ENCODE results near the gene CETN1. TPM values are rescaled to one million over a fixed set of nuclear protein-coding genes. Genes with fewer than 3 reads are reported as not detected.

The CETN1 gene
- total and polyA plus RNA-seq, 2 donors (not counting 1 experiment from before 2014, with no cell fraction given), result not detected

DNA sequence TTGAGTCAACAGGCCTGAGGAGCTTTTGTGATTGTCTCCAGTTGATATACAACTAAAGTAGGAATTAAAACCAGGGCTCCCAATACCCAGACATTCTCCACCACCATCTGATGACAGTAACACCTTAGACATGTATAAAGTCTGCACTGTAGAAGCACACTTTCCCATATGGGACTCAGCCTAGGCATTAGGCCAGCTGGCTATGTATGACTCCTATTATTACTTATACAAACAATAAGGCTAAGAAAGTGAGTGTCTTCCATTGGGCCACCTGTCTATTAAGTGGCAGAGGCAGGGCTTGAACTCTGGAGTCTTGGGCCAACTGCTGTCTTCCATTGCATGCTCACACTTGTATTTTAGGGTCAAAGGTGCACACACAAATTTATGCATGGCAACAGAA, 47.5 kb upstream of the CETN1 start:
- intact Hi-C loops (cut with micrococcal nuclease), result no loop called here
- peaks cover 4% of the 10 kb centered on the region for H3K27me3 Mint-ChIP-seq
- Histone ChIP-seq H3K27me3 (replicated peaks in 1 of 4; ENCODE audit: control extremely low read depth in 1 of 4, control insufficient read depth in 3 of 4, insufficient read depth in 4 of 4, low read length in 3 of 4) (no peaks in the 10 kb centered on the region), H3K4me1 (ENCODE audit: control insufficient read depth in 2 of 2, insufficient read depth in 2 of 2, low read length in 2 of 2) (no peaks in the 10 kb centered on the region), H4K20me1 (ENCODE audit: control insufficient read depth, insufficient read depth, low read length, poor library complexity, severe bottlenecking) (no peaks in the 10 kb centered on the region), H3K4me2 (replicated peaks; ENCODE audit: low read depth, low read length, poor library complexity, severe bottlenecking) (no peak overlapping the region), H3K9me3 (ENCODE audit: control extremely low read depth in 1 of 3, control insufficient read depth in 2 of 3, insufficient read depth in 1 of 3, low read length in 2 of 3) (no peaks in the 10 kb centered on the region), H2AFZ (ENCODE audit: insufficient read depth, low read depth, low read length, poor library complexity, severe bottlenecking) (no peak overlapping the region), H3K27ac (ENCODE audit: low read length in 2 of 2) (no peak overlapping the region), H3K36me3 (replicated peaks in 1 of 2; ENCODE audit: control extremely low read depth in 1 of 2, control insufficient read depth in 1 of 2, extremely low read depth in 1 of 2, insufficient read depth in 2 of 2, low read length in 1 of 2) (no peaks in the 10 kb centered on the region), H3K4me3 (ENCODE audit: control extremely low read depth in 1 of 5, extremely low read depth in 1 of 5, insufficient read depth in 1 of 5, low read depth in 2 of 5, low read length in 4 of 5) (no peak overlapping the region), H3K9ac (ENCODE audit: low read length) (no peak overlapping the region), H3K79me2 (ENCODE audit: control insufficient read depth, insufficient read depth, low read length) (no peaks in the 10 kb centered on the region)
- ATAC-seq (ENCODE audit: low read depth) (no peak), DNase-seq (no peak)
- H3K4me3 Mint-ChIP-seq, result no peak overlapping the region
- no peaks in the 10 kb centered on the region for H3K9me3 Mint-ChIP-seq (ENCODE audit: insufficient read depth)
- H3K4me1 Mint-ChIP-seq, result no peaks in the 10 kb centered on the region
- no peak for TF ChIP-seq CTCF (IDR thresholded peaks at IDR 0.05)
- no peak for TF ChIP-seq EZH2 (IDR thresholded peaks at IDR 0.05; ENCODE audit: borderline replicate concordance, insufficient read depth, low read depth, low read length, poor library complexity, severe bottlenecking)
- POLR2A ChIA-PET, result no interaction called here
- CTCF ChIA-PET, result no interaction called here
- no peak overlapping the region for H3K27ac Mint-ChIP-seq

GRCh38 chr18:533995-534601, 46.1 kb upstream of the CETN1 start:
- POLR2A ChIA-PET, result no interaction called here
- WGBS (ENCODE audit: insufficient coverage), result no CpG with 5 or more reads among the region's 6 CpGs
- ATAC-seq (ENCODE audit: low read depth), result no peak

More at GRCh38 chr18:533995-534601, 46.1 kb upstream of the CETN1 start:
- intact Hi-C loops (cut with micrococcal nuclease), result no loop called here
- Histone ChIP-seq H3K27ac (ENCODE audit: low read length in 2 of 2) (no peak overlapping the region), H3K4me2 (replicated peaks; ENCODE audit: low read depth, low read length, poor library complexity, severe bottlenecking) (no peak overlapping the region), H3K79me2 (ENCODE audit: control insufficient read depth, insufficient read depth, low read length) (no peaks in the 10 kb centered on the region), H4K20me1 (ENCODE audit: control insufficient read depth, insufficient read depth, low read length, poor library complexity, severe bottlenecking) (no peaks in the 10 kb centered on the region), H3K9ac (ENCODE audit: low read length) (no peak overlapping the region), H3K4me3 (ENCODE audit: control extremely low read depth in 1 of 5, extremely low read depth in 1 of 5, insufficient read depth in 1 of 5, low read depth in 2 of 5, low read length in 4 of 5) (no peak overlapping the region), H3K4me1 (ENCODE audit: control insufficient read depth in 2 of 2, insufficient read depth in 2 of 2, low read length in 2 of 2) (no peaks in the 10 kb centered on the region), H3K27me3 (replicated peaks in 1 of 4; ENCODE audit: control extremely low read depth in 1 of 4, control insufficient read depth in 3 of 4, insufficient read depth in 4 of 4, low read length in 3 of 4) (no peaks in the 10 kb centered on the region), H3K9me3 (ENCODE audit: control extremely low read depth in 1 of 3, control insufficient read depth in 2 of 3, insufficient read depth in 1 of 3, low read length in 2 of 3) (no peaks in the 10 kb centered on the region), H3K36me3 (replicated peaks in 1 of 2; ENCODE audit: control extremely low read depth in 1 of 2, control insufficient read depth in 1 of 2, extremely low read depth in 1 of 2, insufficient read depth in 2 of 2, low read length in 1 of 2) (no peaks in the 10 kb centered on the region), H2AFZ (ENCODE audit: insufficient read depth, low read depth, low read length, poor library complexity, severe bottlenecking) (no peak overlapping the region)
- H3K27me3 Mint-ChIP-seq, result peaks cover 4% of the 10 kb centered on the region
- no peak overlapping the region for H3K27ac Mint-ChIP-seq
- H3K4me1 Mint-ChIP-seq, result no peaks in the 10 kb centered on the region
- no peak overlapping the region for H3K4me3 Mint-ChIP-seq
- CTCF ChIA-PET, result interaction anchor here (0.9 kb wide), 1 partner anchor 60 kb away, joined by 3 read pairs; no protein-coding TSS in a partner anchor
- TF ChIP-seq CTCF (IDR thresholded peaks at IDR 0.05) (no peak), EZH2 (IDR thresholded peaks at IDR 0.05; ENCODE audit: borderline replicate concordance, insufficient read depth, low read depth, low read length, poor library complexity, severe bottlenecking) (no peak)
- H3K9me3 Mint-ChIP-seq (ENCODE audit: insufficient read depth), result no peaks in the 10 kb centered on the region
- no peak for DNase-seq
